Stimulated activated CD4-positive, alpha-beta T cell treated with anti-CD3 and anti-CD28 coated beads, Interleukin-1b, Interleukin-23, amount 100 ng/mL, for 4 hours (primary cell): ENCODE results near the gene PTPRK.

Source experiments
- DNase-seq, 2 donors: peaks; one replicate each; pipeline ENCODE4 v3.0.0-alpha.2; 2020; ENCODE audit warnings: low read depth in 2 of 2

The PTPRK gene

DNA sequence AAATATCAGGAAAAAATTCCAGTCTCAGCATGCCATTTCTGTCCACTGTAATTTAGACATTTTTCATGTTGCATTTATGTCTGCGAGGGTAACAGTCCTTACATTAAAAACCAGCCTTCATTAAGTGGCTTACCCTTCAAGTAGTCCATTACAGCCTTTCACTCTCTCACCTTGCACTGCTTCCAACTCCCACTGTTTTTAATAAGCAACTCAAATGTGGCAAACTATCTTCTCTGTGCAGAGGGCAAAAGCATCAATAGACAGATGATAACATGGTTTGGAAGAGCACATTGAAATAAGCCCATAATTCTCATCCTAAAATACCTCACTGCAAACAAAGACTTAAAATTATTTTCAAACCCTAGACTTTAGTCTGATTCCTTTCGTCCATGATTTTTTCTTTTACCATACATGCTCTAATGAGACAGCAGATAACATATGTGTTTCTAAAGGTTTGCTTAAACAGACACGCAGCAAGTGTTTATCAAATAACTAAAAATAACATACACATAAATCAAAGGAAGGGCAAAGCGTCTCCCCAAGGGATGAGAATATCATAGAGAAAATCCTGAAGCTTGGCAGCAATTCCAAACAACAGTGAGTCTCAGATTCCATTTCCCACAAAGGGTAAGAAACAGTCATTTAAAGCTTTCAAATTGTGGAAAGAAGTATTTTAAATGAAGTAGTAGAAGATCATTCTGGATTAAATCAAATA, 130.4 kb downstream of the PTPRK start:
- DNase-seq: no peak

DNA sequence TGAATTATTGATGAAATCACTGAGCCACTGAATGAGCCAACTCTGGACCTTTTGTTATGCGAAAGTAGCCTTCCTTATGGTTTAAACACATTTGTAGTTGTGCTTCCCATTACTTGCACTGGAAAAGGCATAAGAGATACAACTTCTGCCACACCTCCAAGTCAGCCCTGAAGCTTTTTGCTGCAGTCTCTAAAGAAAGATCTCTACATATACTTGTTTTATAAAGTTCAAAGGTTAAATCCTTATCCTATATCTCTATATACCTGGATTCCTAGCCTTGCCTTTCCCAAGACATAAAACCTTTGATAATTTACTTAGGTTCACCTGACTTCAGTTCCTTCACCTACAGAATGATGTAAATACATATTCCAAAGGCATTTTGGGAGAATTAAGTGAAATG, 132.0 kb downstream of the PTPRK start:
- no peak for DNase-seq

DNA sequence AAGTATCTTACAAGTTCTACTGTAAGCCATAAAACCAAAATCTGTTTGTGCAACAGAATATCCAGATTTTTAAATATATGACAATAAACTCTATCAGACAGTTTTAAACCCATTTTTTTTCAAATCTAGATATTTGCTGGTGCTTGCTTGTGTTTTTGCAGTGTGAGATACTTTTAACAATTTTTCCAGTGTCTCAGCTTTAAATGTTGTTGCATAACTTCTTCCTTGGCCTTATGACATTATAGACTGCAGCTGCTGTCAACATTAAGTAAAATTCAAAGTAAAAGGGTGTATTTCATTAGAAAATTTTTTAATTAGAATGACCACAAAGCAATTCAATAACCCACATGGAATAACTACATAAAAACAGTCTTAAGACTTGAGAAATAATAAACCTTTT, 139.5 kb downstream of the PTPRK start:
- DNase-seq: no peak

DNA sequence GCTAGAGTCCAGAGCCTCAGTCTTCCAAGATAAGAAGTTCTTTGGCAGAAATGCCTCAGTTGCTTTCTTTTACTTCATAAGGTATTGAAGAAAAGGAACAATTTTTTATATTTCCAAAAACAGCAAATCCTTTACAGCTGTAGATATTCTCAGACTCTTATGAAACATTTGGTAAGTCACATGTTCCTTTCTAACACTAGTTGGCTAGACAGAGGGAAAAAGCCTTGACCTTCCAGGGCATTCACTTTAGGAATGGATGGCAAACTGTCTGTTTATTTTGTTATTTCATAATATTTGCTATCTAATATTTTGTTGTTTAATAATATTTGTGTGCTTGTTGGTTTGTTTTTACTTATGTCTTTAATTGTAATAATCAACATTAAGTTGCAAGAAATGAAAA, 140.8 kb downstream of the PTPRK start:
- no peak for DNase-seq

DNA sequence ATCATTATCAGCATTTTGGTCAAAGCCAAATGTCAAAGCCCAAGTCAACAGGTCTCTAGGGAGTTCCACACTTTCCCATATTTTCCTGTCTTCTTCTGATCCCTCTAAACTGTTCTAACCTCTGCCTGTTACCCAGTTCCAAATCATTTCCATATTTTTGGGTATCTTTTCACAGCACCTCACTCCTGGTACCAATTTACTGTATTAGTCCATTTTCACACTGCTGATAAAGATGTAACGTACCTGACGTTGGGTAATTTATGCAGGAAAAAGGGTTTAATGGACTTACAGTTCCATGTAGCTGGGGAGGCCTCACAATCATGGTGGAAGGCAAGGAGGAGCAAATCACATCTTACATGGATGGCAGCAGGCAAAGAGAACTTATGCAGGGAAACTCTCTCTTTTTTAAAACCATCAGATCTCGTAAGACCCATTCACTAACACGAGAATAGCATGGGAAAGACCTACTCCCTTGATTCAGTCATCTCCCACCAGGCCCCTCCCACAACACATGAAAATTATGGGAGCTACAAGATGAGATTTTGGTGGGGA, 143.4 kb downstream of the PTPRK start:
- no peak for DNase-seq

DNA sequence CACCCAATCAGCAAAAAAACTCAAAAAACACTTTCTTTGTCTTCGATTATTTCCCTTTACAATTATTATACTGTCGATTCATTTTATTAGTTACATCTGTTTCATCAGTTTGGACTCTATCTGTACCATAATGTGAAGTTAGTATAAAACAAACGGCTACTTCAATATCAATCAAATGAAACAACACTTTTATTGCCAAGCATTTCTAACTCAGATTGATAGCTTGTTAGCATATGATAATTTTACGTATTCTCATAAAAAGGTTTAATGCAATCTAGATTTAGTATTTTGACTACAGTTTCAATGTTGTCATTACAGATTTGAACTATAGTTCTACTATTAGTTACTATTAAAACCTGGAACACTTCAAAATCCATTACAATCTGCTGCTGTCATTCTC, 149.3 kb downstream of the PTPRK start:
- no peak for DNase-seq

DNA sequence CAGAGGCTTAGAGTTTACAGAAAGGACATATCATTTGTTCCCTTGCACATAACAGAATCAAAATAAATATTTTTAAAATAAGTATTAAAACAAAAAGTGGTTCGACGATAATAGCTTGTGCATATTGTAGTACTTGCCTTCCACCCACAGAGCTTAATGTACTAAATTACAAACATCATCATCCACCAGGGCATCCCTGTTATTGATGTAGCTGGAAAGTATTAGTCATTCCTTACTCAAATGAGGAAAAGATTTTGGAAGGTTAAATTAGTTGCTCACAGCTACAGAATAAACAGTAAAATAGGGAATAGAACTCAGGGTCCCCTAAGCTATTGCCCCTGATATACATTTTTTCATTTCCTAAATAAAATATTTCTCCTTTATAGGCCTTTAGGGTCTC, 150.3 kb downstream of the PTPRK start:
- no peak for DNase-seq

DNA sequence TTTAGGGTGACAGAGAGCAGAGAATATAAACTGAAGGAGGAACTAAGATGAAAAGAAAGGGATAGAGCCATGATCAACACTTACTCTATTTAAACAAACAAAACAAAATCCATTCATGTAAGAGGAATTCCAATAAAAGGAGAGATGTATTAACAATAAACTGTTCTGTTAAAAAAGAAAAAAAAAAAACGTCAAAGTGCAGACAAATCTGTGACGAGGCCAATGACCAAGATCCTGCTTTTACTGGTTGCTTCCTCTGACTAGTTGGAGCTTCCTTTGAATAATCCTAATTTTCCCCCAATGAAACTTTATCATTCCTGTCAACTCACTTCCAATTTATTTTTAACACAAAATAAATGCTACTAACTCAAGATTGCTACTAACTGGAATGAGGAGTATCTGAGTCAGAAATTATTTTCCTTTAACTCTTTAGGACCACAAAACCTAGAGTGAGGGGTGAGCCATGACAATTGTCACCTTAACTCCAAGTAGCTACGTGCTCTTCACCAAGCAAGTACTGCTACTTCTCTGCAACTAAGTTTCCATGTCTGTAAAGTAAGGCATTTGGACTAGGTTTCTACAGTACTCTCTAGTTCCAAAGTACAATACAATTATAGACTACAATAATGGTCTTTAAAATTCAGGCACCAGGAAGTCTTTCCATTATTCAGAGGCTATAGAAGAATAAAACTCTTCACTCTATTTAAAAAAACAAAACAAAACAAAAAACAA, 152.0 kb downstream of the PTPRK start:
- no peak for DNase-seq

DNA sequence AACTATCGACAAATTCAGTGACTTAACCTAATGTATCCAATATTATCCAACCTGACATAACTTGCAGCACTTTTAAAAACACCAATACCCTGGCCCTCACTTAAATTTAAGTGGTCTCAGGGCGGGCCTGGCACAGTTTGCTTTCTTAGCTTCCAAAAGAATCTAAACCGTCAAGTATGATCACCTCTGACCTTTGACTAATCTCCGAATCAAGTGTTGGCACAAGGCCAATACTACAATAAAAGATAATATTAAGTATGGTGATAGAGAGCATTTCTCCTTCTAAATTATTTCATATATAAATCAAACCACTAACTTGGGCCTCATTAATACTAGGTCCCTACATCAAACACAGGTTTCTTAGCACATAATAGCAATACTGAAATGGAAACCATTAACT, 153.0 kb downstream of the PTPRK start:
- no peak for DNase-seq

DNA sequence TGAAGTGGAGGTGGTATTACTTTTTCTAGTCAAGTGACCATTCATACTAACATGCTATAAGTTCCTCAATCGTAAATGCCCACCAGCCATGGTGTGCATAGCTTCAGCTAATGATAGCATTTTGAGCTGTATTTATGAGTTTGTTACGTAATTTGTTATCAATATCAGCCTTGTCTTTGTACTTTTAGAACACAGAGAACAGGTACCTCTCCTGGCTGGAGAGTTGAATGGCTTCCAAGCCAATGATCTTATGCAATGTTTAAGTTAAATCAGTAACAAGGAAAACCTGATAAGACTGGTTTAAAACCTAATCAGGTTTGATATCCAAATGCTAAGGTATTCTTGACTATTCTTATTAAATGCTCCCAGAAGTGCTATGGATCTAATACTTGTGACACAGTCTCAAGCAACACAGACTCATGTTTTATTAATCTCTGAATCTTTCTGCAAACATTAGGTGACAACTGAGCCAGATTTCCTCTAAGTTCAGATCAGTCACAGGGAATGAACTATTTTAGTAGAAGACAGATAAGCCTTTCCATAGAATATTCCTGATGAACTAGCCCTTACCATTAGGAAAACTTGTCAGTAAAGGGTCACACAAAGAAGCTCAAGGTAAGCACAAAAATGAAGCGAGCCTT, 154.8 kb downstream of the PTPRK start:
- DNase-seq: no peak

DNA sequence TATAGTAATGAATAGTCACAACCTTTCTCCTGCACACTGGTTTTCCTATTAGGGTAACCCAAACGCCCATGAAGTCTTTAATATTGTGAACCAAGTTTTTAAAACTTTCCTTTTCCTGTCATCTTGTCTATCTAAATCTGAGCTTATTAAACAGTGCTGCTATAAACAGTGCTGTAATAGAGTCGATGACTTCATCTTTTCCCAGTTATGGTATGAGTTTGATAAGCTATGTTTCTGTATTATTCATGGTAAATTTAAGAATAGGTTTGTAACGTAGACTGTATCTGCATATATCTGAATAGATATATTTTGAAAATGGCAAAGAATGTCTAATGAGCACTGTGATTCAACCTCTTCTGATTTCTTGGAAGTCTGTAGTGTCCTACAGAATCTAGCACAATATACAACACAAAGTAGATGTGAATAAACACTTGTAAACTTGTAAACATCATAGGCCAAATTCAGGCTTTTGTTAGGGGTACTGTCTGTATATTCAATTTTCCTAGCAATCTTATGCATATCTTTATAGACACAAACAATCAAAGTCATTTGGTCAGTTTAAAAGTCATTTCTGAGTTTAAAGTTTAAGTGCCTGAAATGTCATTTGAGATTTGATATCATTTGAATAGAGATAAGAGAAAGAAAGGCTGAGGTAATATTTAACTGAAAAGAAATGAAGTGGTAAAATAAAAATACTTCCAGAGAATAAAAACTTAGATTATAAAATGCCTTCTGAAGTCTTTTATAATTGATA, 155.5 kb downstream of the PTPRK start:
- no peak for DNase-seq

DNA sequence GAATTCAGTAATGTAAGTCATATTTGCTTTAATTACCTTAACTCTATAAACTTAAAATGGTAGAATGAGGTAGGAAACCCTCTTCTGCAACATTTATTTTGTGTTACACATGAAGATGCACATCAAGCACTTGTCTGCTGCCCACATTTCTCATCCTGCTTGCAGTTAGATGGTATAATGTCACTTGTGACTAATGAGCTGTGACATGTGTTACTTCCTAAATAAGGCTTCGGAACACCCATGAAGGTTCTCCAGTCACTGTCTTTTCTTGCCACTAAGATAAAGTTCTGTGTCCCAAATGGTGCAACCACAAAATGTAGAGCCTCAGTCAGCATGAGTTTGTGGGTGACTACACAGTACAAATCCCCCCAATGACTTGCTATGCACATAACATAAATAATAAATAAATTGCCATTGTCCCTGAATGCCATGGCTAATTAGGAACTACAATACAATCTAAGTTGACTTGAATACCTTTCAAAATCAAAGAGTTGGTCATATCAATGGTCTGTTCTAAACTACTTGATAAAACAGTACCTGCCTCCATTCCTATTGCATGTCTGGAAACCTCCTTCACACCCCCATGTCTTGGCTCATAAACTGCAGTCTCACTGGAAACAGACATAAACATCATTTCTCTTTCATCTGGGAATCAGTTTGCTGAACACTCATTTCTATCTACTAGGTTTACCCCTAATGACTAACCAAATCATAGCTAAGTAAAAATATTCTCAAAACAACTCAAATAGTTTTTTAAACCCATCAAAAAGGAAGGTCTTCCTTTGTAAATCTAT, 157.2 kb downstream of the PTPRK start:
- DNase-seq: no peak

DNA sequence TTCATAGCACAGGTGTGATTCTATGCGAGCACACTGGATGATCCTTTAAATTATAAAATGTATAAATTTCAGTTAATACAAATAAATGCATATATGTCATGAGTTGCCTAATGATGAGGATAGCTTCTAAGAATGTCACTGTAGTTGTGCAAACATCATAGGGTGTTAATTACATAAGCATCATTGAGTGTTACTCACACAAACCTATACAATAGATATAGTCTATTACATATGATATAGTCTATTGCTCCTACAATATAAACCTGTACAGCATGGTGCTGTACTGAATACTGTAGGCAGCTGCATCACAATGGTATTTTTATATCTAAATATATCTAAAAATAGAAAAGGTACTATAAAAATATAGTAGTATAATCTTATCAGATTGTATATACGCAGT, 159.0 kb downstream of the PTPRK start:
- no peak for DNase-seq

DNA sequence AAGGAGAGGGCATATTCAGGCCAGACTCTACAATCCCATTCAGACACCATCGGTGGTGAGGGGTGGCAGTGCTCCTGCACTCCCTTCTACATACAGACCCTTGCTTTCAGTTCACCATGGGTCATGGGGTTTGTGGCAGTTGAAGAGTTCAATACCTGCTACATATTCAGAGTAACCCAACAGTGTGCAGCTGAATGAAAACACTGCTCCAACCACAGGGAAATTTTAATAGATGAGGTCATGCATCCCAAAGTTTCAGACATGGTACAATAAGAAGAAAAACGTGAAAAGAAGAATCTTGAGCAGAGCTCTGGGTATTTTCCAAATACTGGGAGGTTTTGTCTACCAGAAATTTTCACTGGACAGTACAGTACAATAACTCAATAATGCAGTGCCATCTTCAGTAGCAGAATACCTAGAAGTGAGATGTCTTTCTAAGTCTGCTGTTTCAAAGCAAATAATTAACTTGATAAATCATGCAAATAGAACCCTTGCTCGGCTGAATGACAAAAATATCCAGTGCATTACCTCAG, 162.1 kb downstream of the PTPRK start:
- DNase-seq: no peak

DNA sequence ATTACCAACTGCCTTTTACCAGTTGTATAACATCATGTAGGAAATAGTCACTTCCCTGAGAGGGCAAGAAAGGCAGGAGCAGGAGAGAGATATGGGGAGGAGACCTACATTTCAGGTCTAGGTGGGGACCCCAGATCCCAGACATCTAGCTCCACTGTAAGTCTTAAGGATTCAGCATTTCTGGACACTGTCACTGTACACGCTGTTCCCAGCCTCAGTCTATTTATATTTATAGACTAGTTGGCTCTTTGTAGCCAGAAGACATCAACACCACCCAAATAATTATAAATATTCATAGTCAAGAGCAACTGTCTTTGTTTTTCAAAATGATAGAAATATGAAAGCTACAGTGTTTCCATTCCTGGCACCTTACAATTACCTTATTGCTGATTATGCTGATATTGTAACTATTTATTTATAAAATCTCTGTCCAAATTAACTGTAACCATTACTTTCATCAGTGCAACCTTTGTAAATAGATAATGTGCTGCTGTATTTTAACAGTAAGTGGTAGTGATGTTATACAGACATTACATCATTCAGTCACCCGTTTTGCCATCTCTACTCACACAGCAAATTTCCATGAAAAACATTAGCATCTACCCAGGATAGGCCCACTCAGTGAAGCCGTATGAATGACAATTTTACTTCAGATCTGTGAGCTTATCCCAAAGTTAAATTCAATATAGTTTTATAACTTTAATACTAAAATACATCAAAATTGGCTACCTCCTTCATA, 162.8 kb downstream of the PTPRK start:
- no peak for DNase-seq

DNA sequence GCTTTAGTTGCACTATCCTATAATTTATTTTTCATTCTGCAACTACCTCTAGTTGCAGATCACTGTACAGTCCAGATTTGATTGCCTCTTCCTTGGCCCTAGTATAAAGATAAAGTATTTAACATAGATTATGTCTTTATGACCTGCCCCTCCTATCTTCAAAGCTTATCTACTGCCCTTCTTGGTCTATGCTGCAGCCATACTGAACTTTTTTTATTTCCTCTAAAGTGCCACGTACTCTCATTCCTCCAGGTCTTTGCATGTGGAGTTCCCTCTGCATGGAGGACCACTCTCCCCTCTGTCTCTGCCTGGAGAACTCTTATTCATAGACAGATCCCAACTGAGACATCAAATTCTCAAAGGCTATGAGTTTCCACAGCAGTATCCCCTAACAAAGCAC, 168.0 kb downstream of the PTPRK start:
- no peak for DNase-seq

DNA sequence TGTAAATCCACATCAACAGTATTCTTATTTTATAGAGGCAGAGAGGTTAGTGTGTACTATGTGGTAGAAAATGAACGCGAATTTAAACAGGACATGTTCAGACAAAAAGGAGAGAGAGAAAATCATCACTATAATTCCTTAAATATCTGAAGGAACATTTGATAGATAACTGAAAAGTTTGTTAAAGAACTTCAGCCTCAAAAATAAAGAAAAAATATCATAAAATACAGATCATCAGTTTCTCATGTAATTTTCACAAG, 169.2 kb downstream of the PTPRK start:
- no peak for DNase-seq

DNA sequence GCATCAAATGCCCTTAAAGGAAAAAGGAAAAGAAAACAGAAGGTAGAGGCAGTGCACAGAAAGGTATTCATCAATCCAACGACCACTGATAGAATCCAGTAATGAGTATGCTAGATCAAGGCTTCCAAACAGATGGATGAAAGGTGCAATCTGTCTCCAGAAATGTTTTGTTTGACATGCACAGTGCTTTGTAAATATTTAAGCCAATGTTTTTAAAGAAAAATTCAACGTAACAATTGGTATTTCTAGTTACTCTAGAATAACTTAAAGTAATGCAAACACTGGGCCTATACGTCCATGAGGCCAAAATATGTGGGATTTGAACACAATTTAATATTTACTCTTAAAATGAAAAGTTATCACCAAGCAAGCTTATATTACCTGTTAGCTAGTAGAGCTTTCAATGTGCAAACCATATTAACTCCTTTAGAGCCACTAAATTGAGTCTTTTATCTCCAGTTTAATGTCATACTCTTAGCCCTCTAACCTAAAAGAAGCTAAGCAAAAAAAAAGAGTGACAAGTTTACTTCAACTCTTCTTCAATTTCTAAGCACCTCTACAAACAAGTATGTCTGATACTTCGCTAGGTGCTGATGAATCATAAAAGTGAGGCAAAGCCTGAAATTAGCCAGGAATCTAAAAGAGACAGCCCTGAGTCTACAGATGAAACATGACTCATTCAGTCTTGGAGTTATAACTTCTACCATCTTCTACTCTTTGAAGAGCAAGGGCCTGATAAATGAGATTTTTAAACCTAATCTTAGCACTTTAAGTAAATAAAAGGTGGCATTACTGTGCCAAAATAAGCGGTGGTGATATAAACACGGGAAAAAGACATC, 169.8 kb downstream of the PTPRK start:
- no peak for DNase-seq

DNA sequence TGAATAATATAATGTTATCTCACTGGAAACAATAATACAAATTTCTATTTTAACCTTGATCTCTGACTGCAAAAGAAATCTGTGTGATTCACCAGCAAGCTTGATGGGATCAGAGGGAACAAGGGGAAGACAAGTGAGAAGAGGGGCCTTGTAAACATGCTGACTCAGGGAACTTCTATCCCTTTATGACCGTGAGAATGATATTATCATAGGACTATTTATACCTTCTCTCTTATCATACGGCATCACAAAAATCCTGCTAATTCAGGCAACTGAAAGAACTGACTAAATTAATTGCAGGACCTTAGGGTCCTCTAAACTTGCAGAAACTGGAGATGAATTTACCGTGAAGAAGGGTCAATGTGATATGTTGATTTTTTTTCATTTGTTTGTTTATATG, 173.3 kb downstream of the PTPRK start:
- no peak for DNase-seq

DNA sequence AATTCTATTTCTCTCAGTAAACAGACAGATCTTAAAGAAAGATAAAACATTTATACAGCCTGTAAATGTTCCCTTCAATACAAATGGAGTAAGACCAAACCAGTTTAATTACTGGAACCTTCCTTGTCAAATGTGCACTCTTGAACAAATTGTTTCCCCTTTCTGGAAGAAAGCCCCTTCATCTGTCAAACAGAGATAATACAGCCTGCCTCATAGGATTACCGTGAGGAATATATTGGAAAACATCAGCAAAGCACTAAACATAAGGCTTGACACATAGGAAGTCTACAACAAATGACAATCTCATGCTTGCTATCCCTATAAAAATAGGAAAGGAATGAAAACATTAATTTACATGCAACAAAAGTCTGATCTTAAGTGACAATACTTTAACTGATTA, 173.8 kb downstream of the PTPRK start:
- DNase-seq: no peak
